BLaER1 (cell line): ENCODE results near the gene WIZ.

Experiments
- H3K27ac ChIP-seq: shearing (Covaris generic); formaldehyde crosslinking; 2 replicates; pipeline ENCODE4 v1.8.1; 2022
- H3K27me3 ChIP-seq: shearing (Covaris generic); formaldehyde crosslinking; 2 replicates; pipeline ENCODE4 v1.8.1; 2022
- H3K36me3 ChIP-seq: shearing (Covaris generic); formaldehyde crosslinking; 2 replicates; pipeline ENCODE4 v1.8.1; 2022
- H3K4me1 ChIP-seq: shearing (Covaris generic); formaldehyde crosslinking; 2 replicates; pipeline ENCODE4 v1.8.1; 2022
- H3K4me2 ChIP-seq: shearing (Covaris generic); formaldehyde crosslinking; 2 replicates; pipeline ENCODE4 v1.8.1; 2022
- H3K4me3 ChIP-seq: shearing (Covaris generic); formaldehyde crosslinking; 2 replicates; pipeline ENCODE4 v1.8.1; 2022
- H3K9ac ChIP-seq: shearing (Covaris generic); formaldehyde crosslinking; 2 replicates; pipeline ENCODE4 v1.8.1; 2022
- H3K9me3 ChIP-seq: shearing (Covaris generic); formaldehyde crosslinking; 2 replicates; pipeline ENCODE4 v1.8.1; 2022
- H4K20me1 ChIP-seq: shearing (Covaris generic); formaldehyde crosslinking; 2 replicates; pipeline ENCODE4 v1.8.1; 2022
- Cebpa-rat ChIP-seq: shearing (Covaris generic); IDR thresholded peaks from 2 replicates; pipeline ENCODE4 v1.8.1; 2022

WIZ gene

DNA sequence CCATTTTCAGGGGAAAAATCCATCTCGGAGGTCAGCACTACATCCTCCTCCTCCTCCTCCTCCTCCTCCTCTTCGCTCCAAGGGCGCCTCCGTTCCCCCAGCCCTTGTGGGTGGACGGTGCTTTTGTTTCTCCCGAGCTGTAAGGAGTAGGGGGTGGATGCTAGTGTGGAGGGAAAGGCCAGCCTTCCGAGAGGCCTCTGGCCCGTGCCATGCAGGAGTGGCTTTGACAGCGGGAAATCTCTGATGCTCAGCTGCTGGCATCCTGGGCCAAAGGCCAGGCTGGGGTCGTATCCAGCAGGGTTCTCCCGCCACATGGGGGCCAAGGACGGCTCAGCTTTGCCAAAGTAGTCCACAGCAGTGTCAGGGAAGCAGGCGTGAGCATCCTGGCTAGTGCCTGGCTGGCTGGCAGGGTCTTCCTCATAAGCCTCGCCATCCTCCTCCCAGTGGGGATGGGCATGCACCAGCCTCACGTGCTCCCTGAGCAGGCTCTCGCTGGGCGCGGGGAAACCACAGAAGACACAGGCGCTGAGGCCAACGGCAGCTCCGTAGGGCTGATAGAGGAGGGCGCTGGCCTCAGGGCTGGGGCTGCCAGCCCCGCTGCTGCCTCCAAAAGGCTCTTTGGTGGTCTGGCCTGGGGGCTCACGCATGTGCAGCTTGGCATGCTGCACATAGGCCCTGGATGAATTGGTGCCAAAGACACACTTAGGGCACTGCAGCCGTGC is 10.5 kb downstream of the WIZ start:
- no peaks in the 10 kb centered on the region for H3K9me3 ChIP-seq

DNA sequence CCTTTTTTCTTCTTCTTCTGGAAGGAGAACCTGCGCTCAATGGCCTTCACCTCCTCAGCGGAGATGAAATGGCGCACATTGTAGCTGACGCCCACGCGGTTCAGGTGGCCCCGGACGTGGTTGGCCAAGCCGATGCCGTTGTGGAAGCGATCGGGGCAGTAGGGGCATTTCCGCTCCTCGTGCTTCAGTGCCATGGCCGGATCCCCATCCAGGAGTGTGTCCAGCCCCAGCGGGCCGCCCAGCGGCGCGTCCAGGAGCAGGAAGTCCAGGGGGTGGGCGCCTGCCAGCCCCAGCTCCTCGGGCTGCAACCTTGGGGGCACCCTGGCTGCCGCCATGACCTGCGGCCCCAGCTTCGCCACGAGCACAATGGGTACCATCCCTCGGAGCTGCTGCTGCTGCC is 11.2 kb downstream of the WIZ start:
- H3K4me2 ChIP-seq = peak overlapping the region; percentile 78
- H3K27ac ChIP-seq = peak overlapping the region; percentile 72; the same call in 1 of the 2 replicates
- H3K9me3 ChIP-seq = no peaks in the 10 kb centered on the region
- peak overlapping the region; percentile 3; the same call in 1 of the 2 replicates for H3K9ac ChIP-seq
- no peak for TF ChIP-seq Cebpa-rat
- no peaks in the 10 kb centered on the region for H4K20me1 ChIP-seq
- no peak overlapping the region for H3K4me3 ChIP-seq
- peaks cover 76% of the 10 kb centered on the region for H3K4me1 ChIP-seq
- H3K36me3 ChIP-seq = 0 out of 2 replicates have a peak, but pooled peaks cover 5% of the 10 kb centered on the region
- no peaks in the 10 kb centered on the region for H3K27me3 ChIP-seq

More for the DNA sequence above, 10.5 kb downstream of the WIZ start:
- H3K36me3 ChIP-seq = 0 out of 2 replicates have a peak, but pooled peaks cover 5% of the 10 kb centered on the region
- H3K27me3 ChIP-seq = no peaks in the 10 kb centered on the region
- peak overlapping the region; percentile 72 for H3K27ac ChIP-seq
- H3K4me2 ChIP-seq = peak overlapping the region; percentile 78
- H4K20me1 ChIP-seq = no peaks in the 10 kb centered on the region
- TF ChIP-seq Cebpa-rat = no peak
- H3K4me3 ChIP-seq = no peak overlapping the region
- H3K9ac ChIP-seq = peak overlapping the region; percentile 3; the same call in 1 of the 2 replicates
- peaks cover 72% of the 10 kb centered on the region for H3K4me1 ChIP-seq

DNA sequence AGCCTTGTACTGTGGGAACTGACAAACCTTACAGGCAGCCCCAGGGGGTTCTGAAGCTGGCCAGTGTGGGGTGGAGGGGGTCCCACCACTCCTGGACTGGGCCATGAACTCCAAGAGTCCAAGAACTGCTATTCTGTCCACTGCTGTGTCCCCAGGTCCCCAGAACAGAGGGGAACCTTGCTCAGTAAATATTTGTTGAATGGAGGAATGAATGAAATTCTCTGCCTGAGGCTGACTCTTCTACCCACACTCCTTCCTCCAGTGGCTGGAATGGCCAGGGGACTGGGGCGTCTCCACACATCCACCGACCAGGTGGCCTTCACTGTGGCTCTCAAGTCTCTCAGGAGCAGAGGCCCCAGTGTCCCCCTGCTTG is 11.6 kb downstream of the WIZ start:
- no peak for TF ChIP-seq Cebpa-rat
- no peaks in the 10 kb centered on the region for H3K27me3 ChIP-seq
- no peaks in the 10 kb centered on the region for H3K9me3 ChIP-seq
- peak overlapping the region; percentile 78 for H3K4me2 ChIP-seq
- no peak overlapping the region for H3K4me3 ChIP-seq
- no peaks in the 10 kb centered on the region for H4K20me1 ChIP-seq
- H3K27ac ChIP-seq = peak overlapping the region; percentile 26; the same call in 1 of the 2 replicates
- H3K4me1 ChIP-seq = peaks cover 81% of the 10 kb centered on the region
- no peak overlapping the region for H3K9ac ChIP-seq
- 0 out of 2 replicates have a peak, but pooled peaks cover 5% of the 10 kb centered on the region for H3K36me3 ChIP-seq

DNA sequence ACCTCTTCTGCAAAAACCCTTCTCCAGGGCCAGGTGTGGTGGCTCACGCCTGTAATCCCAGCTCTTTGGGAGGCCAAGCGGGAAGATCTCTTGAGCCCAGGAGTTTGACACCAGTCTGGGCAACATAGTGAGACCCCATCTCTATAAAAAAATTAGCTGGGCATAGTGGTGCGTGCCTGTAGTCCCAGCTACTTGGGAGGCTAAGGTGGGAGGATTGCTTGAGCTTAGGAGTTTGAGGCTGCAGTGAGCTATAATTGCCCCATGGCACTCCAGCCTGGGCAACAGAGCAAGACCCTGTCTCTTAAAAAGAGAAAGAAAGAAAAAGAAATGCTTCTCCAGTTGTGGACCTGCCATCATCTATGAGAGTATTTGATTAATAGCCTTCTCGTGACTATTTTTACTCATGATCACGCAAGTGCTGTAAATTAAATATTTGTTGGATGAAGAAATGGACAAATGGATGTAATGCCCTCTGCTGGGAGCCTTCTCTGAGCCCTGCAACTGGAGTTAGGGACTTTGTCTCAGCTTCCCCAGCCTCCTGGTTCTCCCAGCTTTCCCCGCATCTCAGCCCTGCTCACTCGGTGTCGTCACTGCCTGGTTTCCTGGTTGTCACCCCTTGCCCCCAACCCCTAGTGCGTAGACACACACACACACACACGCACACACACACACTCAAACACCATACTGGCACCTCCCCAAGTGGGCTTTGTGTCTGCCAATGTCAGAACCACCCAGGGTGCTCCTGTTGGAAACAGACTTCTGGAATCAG is 12.2 kb downstream of the WIZ start:
- Histone ChIP-seq H3K9ac (no peak overlapping the region), H3K27ac (peak overlapping the region; percentile 26; the same call in 1 of the 2 replicates), H3K4me2 (peak overlapping the region; percentile 78; the same call in 1 of the 2 replicates)

DNA sequence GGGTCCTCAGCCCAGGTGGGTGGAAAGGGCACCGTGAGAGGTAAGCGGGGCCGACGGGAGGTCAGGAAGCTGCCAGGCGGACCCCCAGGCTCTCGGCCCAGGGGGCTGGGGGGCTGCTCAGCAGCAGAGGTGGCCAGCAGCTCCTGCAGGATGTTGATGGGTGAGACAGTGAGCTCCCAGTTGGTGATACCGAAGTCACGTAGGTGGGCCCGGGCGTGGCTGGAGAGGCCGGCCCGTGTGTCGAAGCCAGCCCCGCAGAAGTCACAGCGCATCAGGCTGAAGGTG is 13.0 kb downstream of the WIZ start:
- H3K9ac ChIP-seq = no peak overlapping the region
- H3K4me2 ChIP-seq = peak overlapping the region; percentile 75
- TF ChIP-seq Cebpa-rat = no peak
- H3K27ac ChIP-seq = no peak overlapping the region
- 0 out of 2 replicates have a peak, but pooled peaks cover 5% of the 10 kb centered on the region for H3K36me3 ChIP-seq
- H3K9me3 ChIP-seq = no peaks in the 10 kb centered on the region
- no peaks in the 10 kb centered on the region; the same call in 1 of the 2 replicates for H4K20me1 ChIP-seq
- no peaks in the 10 kb centered on the region for H3K27me3 ChIP-seq
- H3K4me3 ChIP-seq = no peak overlapping the region
- H3K4me1 ChIP-seq = peaks cover 84% of the 10 kb centered on the region

More for the DNA sequence above, 12.2 kb downstream of the WIZ start:
- H3K4me3 ChIP-seq = no peak overlapping the region
- peaks cover 84% of the 10 kb centered on the region for H3K4me1 ChIP-seq
- H4K20me1 ChIP-seq = no peaks in the 10 kb centered on the region
- H3K27me3 ChIP-seq = no peaks in the 10 kb centered on the region
- 0 out of 2 replicates have a peak, but pooled peaks cover 5% of the 10 kb centered on the region for H3K36me3 ChIP-seq
- TF ChIP-seq Cebpa-rat = no peak
- H3K9me3 ChIP-seq = no peaks in the 10 kb centered on the region

DNA sequence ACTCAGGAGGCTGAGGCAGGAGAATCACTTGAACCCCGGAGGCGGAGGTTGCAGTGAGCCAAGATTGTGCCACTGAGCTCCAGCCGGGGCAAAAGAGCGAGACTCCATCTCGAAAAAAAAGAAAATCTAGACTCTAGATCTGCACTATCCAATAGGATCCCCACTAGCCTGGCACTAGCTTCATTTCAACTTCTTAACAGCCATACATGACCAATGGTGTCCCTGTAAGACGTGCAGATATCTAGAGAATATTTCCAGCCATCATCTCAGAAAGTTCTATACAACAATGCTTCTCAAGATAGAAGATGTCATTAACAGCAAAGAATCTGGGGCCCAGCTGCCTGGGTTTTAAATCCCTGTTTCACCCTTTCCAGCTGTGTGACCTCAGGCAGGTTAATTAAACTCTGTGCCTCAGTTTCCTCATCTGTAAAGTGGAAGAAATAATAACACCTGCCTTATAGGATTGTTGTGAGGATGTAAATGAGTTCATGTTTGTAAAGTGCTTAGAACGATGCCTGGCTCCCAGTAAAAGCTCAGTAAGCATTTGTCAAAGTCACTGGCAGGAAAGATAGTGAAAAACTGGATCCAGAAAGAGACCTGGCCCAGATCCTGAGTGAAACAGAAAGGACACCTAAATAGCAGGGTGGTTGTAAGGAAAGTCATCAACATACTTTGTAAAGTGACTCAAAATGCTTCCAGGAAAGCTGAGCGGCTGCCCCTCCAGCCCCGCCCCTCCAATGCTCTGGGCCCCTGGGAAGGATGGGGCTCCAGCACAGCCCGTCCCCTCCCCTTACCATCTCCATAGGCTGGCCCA is 13.5 kb downstream of the WIZ start:
- TF ChIP-seq Cebpa-rat = no peak
- H3K4me1 ChIP-seq = peaks cover 83% of the 10 kb centered on the region
- H3K36me3 ChIP-seq = peaks cover 5% of the 10 kb centered on the region; the same call in 1 of the 2 replicates

DNA sequence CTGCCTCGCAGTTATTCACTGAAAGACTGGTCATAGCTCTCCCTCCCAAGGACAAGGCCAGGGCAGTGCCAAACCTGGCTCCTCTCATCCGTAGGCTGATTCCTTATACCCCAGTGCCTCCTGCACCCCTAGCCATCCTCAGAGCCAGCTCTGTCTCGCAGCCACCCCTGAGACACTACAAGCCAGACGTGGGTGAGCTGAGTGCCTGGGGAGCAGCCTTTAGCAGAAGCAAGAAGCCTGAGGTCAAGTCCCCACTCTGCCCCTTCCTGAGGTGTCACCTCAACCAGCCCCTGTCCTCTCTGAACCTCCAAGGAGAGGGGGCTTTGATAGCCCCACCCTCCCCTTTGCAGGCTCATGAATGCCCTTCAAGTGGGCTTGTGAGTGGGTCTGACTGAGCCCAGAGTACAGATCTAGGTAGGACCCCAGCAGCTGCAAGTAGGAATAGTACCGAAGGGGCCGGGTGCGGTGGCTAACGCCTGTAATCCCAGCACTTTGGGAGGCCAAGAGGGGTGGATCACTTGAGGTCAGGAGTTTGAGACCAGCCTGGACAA is 16.2 kb downstream of the WIZ start:
- peak overlapping the region; percentile 98 for H3K27ac ChIP-seq
- H3K9ac ChIP-seq = peak overlapping the region; percentile 53; the same call in 1 of the 2 replicates
- H3K4me1 ChIP-seq = peaks cover 72% of the 10 kb centered on the region
- H3K9me3 ChIP-seq = no peaks in the 10 kb centered on the region
- H3K27me3 ChIP-seq = no peaks in the 10 kb centered on the region
- peaks cover 29% of the 10 kb centered on the region for H3K36me3 ChIP-seq
- no peak for TF ChIP-seq Cebpa-rat
- H3K4me3 ChIP-seq = peak overlapping the region; percentile 95
- H4K20me1 ChIP-seq = peaks cover 32% of the 10 kb centered on the region
- H3K4me2 ChIP-seq = peak overlapping the region; percentile 90

More for the DNA sequence above, 13.5 kb downstream of the WIZ start:
- no peak overlapping the region for H3K4me3 ChIP-seq
- no peaks in the 10 kb centered on the region for H3K27me3 ChIP-seq
- peak overlapping the region; percentile 53; the same call in 1 of the 2 replicates for H3K9ac ChIP-seq
- no peaks in the 10 kb centered on the region for H3K9me3 ChIP-seq
- peaks cover 5% of the 10 kb centered on the region for H4K20me1 ChIP-seq
- peak overlapping the region; percentile 51 for H3K27ac ChIP-seq
- H3K4me2 ChIP-seq = peak overlapping the region; percentile 75

DNA sequence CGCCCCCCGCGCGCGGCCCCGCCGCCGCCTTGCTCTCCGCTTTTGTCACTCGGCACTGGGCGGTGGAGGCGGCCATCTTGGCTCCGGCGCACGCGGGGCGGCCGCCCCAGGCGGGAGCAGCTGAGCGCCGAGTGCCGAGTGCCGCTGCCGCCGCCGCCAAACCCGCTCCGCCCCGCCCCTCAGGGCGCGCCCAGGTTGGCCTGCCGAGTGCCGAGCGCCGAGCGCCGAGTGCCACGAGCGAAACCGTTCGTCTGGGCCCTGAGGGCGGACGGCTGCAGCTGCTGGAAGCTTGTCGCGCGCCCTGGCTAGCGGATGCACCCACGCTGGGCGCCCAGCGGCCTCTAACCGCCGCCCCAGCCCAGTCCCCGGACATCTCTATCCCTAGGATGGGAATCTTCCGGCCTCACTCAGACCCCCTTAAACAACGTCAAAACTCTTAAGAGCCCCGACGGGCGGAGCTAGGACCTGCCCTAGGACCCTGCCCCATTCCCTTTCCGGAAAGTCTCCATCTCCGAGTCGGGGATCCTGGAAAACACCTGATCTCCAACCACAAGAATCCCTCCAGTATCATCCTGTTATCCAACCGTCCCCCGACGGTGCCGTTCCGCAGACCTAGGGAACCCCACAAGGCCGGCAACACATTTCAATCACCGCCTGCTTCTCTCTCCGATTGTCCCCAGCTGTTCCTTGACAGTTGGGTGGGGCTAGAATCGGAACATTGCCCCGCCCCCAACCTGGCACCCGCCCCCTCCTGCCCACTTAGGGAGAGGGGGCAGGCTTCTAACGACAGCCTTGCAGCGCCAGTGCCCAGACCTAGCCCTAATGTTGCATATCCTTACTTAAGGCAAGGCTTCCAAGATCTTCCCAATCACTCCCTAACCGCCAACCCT is 16.9 kb downstream of the WIZ start:
- Histone ChIP-seq H3K27ac (peak overlapping the region; percentile 98), H3K27me3 (no peaks in the 10 kb centered on the region), H3K36me3 (peaks cover 33% of the 10 kb centered on the region), H3K4me1 (peaks cover 64% of the 10 kb centered on the region), H3K4me3 (peak overlapping the region; percentile 95), H3K9ac (peak overlapping the region; percentile 99), H3K9me3 (no peaks in the 10 kb centered on the region), H4K20me1 (peaks cover 39% of the 10 kb centered on the region), H3K4me2 (peak overlapping the region; percentile 90)
- TF ChIP-seq Cebpa-rat = no peak
